ENCODE results near the gene ADPRHL1. TPM values are rescaled to one million over a fixed set of nuclear protein-coding genes. Genes with fewer than 3 reads are reported as not detected.

Gene ADPRHL1
- total RNA-seq, result 484 TPM
- long read RNA-seq, full-length matches to known transcripts, result 281 of 531 reads
- long read RNA-seq, partial matches to known transcripts, result 56 of 531 reads
- long read RNA-seq, other reads (novel, unspliced or antisense), result 194 of 531 reads

DNA sequence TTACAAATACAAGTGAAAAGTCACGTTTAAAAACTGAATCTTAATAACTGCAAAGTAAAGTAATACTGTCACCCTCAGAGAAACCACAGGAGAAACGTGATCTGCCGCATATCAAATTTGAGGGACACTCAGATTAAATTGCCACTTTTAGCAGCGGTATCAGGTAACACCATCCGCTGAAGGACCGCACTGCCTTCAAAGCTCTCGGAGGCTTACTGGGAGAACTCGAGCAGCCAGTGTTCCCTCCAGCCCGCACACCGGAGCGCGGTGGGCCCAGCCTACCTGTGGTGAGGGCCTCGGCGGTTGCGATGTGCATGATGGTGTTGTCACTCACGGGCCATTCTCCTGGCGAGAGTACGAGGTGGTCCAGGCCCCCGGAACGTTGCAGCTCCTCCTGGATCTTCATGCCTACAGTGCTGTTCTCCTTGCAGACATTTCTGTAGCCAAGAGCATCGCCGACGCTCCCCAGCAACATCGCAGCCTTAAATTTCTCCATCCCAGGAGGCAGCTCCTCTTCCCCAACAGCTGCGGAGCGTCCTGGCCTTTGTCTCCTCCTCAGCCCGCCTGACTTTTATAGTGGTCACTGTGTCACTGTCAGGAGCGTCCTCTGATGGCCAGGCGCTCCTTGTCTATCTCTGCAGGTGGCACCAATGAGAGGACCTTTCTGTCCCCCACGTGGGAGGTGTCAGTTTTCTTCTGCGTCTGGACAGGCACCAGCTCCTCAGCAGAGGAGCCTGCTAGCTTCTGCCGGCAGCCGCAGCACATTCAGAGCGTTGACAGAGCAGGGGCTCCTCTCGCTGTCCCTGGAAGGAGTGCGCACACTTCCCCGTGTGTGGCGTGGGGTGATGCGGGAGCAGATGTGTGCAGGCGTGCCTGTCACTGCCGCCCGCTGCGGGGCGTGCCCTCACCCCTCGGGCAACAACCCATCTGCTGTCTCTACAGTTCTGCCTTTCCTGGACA lies at the start of gene ADPRHL1:
Gene ADPRHL1, minus strand, starts transcription at position 547 of the 960 bp plus-strand sequence. Its CDS starts 51 bp downstream, at position 496.
- peak; percentile 72 for DNase-seq
- H3K27me3 ChIP-seq (ENCODE audit: low read depth), result no peaks in the 10 kb centered on the region
- TF ChIP-seq, protein P1, sequence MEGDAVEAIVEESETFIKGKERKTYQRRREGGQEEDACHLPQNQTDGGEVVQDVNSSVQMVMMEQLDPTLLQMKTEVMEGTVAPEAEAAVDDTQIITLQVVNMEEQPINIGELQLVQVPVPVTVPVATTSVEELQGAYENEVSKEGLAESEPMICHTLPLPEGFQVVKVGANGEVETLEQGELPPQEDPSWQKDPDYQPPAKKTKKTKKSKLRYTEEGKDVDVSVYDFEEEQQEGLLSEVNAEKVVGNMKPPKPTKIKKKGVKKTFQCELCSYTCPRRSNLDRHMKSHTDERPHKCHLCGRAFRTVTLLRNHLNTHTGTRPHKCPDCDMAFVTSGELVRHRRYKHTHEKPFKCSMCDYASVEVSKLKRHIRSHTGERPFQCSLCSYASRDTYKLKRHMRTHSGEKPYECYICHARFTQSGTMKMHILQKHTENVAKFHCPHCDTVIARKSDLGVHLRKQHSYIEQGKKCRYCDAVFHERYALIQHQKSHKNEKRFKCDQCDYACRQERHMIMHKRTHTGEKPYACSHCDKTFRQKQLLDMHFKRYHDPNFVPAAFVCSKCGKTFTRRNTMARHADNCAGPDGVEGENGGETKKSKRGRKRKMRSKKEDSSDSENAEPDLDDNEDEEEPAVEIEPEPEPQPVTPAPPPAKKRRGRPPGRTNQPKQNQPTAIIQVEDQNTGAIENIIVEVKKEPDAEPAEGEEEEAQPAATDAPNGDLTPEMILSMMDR (IDR thresholded peaks at IDR 0.05; ENCODE audit: borderline replicate concordance), result no peak
- H3K27ac ChIP-seq (replicated peaks), result peak within 1 kb of the TSS; percentile 89
- H3K36me3 ChIP-seq, result peaks cover 41% of the 10 kb centered on the region
- H3K9me3 ChIP-seq (replicated peaks), result no peaks in the 10 kb centered on the region
- peak within 1 kb of the TSS; percentile 71 for H3K4me3 ChIP-seq
- peaks cover 54% of the 10 kb centered on the region for H3K4me1 ChIP-seq
- intact Hi-C loops (cut with micrococcal nuclease), result no loop called here

DNA sequence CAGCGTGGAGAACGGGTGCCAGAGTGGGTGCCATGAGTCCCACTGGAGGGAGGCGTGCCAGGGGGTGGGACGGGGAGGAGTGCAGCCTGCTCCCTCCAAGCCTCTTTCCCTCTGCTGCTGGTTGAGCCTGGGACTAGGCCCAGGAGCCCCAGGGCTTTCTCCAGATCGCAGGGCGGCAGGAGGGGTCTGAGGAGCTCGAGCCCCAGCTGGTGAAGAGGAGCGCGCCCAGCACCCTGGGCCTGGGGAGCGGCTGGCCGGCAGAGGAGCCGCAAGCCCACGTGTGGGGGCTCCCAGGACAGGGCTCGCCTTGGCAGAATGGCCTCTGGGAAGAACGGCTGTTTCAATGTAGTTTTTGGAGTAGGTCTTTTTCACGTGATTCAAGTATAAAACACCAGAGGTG lies 49.4 kb upstream of the ADPRHL1 start:
- H3K36me3 ChIP-seq, result peaks cover 76% of the 10 kb centered on the region
- no peaks in the 10 kb centered on the region for H3K9me3 ChIP-seq (replicated peaks)
- peak overlapping the region; percentile 86 for H3K27ac ChIP-seq (replicated peaks)
- intact Hi-C loops (cut with micrococcal nuclease), result no loop called here
- TF ChIP-seq, protein P1 (IDR thresholded peaks at IDR 0.05; ENCODE audit: borderline replicate concordance), result no peak
- no peak overlapping the region for H3K4me3 ChIP-seq
- peaks cover 49% of the 10 kb centered on the region for H3K4me1 ChIP-seq
- H3K27me3 ChIP-seq (ENCODE audit: low read depth), result no peaks in the 10 kb centered on the region
- DNase-seq, result no peak

DNA sequence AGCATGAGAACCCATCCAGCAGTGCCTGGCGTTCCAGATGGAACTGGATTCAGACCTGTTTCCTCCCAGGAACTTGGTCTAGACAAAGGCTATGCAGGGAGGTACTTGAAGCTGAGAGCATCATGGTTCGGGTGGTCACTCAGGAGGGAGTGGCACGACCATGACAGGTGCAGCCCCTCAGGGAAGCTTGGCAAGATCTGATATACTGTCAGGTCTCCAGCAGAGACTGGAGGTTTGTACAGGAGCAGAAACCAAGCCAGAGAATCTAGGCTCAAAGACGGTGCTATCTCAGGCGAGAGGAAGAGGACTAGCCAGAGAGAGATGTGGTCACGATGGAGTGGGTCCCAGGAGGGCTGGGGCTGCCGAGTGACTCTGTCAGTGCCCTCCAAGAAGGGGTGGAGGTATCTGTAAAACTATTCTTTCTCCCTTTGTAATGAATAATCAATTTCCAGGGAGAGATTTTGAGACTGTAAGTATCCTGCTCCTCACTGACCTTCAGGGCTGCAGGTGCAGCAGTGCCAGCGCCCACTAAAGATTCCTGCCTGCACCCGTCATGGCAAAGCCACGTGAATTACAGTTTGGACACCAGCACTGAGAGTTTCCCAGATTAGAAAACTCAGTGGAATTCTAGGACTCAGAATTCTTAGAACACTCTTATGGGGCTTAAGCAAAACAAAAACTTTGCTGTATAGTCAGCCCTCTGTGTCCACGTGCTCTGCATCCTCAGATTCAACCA lies 47.4 kb upstream of the ADPRHL1 start:
- intact Hi-C loops (cut with micrococcal nuclease), result no loop called here
- peak overlapping the region; percentile 86 for H3K27ac ChIP-seq (replicated peaks)

DNA sequence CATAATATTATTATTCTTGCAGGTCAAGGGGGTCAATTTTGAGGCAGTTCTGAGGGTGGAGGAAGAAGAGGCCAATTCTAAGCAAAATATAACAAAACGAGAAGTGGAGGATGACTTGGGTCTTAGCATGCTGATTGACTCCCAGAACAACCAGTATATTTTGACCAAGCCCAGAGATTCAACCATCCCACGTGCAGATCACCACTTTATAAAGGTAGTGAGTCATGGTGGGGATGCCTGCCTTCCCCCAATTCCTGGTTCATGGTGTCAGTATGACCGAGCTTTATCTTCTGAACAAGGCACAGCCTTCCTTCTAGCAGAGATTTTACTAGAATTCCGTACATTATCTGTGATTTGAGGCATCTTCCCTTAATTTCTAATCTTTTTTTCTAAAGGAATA lies 46.6 kb upstream of the ADPRHL1 start:
- TF ChIP-seq, protein P1 (IDR thresholded peaks at IDR 0.05; ENCODE audit: borderline replicate concordance), result no peak
- Histone ChIP-seq H3K9me3 (replicated peaks) (no peaks in the 10 kb centered on the region), H3K4me1 (peaks cover 60% of the 10 kb centered on the region), H3K36me3 (peaks cover 90% of the 10 kb centered on the region), H3K4me3 (no peak overlapping the region), H3K27me3 (ENCODE audit: low read depth) (no peaks in the 10 kb centered on the region), H3K27ac (replicated peaks) (peak overlapping the region; percentile 86)
- no peak for DNase-seq
- intact Hi-C loops (cut with micrococcal nuclease), result no loop called here

More for the DNA sequence above, 47.4 kb upstream of the ADPRHL1 start:
- no peak for DNase-seq
- Histone ChIP-seq H3K9me3 (replicated peaks) (no peaks in the 10 kb centered on the region), H3K27me3 (ENCODE audit: low read depth) (no peaks in the 10 kb centered on the region), H3K36me3 (peaks cover 93% of the 10 kb centered on the region), H3K4me3 (peak overlapping the region; percentile 15), H3K4me1 (peaks cover 53% of the 10 kb centered on the region)
- TF ChIP-seq, protein P1 (IDR thresholded peaks at IDR 0.05; ENCODE audit: borderline replicate concordance), result no peak

DNA sequence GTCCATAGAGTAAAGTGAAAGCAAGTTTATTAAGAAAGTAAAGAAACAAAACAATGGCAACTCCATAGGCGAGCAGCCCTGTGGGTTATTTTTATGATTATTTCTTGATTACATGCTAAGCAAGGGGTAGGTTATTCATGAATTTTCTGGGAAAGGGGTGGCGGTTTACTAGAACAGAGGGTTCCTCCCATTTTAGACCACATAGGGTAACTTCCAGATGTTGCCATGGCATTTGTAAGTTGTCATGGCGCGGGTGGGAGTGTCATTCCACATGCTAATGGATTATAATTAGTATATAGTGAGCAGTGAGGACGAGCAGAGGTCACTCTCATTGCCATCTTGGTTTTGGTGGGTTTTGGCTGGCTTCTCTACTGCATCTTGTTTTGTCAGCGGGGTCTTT lies 45.6 kb upstream of the ADPRHL1 start:
- H3K4me1 ChIP-seq, result peaks cover 70% of the 10 kb centered on the region
- DNase-seq, result no peak
- H3K27me3 ChIP-seq (ENCODE audit: low read depth), result no peaks in the 10 kb centered on the region
- H3K4me3 ChIP-seq, result no peak overlapping the region
- no peaks in the 10 kb centered on the region for H3K9me3 ChIP-seq (replicated peaks)
- peak overlapping the region; percentile 86 for H3K27ac ChIP-seq (replicated peaks)
- intact Hi-C loops (cut with micrococcal nuclease), result no loop called here
- peaks cover 80% of the 10 kb centered on the region for H3K36me3 ChIP-seq
- TF ChIP-seq, protein P1 (IDR thresholded peaks at IDR 0.05; ENCODE audit: borderline replicate concordance), result no peak
